ENCODE data around the gene MARK3. TPM values are rescaled to one million over a fixed set of nuclear protein-coding genes. Genes with fewer than 3 reads are reported as not detected.
A peak's percentile ranks its signal among the peaks of the same experiment; 100 is the strongest.

MARK3 gene
- total RNA-seq, 1 experiment from 2014 or later = 83.9 TPM

GRCh38 chr14:103545915-103546651, 160.9 kb downstream of the MARK3 start:
- H3K27ac ChIP-seq = no peak overlapping the region
- peaks cover 55% of the 10 kb centered on the region for H3K4me1 ChIP-seq
- H3K4me3 ChIP-seq = no peak overlapping the region
- no peak for DNase-seq
- no peaks in the 10 kb centered on the region for H3K27me3 ChIP-seq
- H3K9me3 ChIP-seq (replicated peaks) = no peaks in the 10 kb centered on the region
- H3K36me3 ChIP-seq = no peaks in the 10 kb centered on the region

DNA sequence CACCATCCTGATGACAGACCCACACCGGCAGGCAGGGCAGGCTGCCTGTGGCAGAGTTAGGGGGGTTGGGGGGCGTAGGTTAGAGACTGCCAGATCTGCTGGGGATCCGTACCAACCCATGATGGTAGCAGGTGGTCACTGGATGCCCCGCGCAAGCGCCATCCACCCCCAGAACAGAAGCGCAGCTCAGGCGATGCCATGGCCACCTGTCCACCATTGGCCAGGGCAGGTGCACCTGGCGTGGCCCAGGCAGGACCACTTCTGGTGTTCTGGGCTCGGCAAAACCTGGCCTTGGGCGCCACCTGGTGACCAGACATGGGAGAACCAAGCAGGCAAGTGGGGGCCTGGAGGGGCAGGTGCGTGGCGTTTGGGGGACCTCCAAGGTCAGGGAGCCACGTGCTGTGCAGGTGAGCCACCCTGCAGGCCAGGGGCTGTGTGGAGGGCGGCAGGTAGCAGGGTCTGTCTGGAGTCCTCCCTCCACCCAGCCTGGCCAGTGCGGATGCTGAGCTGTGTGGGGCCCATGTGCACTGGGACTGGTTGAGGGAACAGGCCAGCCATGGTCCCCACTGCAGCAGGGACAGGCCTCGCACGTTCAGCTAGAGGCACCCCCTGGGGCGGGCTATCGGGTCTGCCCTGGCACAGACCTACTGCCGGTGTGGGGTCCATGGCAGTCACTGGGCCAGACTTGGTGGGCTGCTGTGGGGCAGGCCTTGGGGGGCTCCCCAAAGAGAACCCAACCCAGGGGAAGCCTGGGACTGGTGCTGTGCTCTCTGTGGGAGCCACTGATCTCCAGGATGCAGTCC, 161.6 kb downstream of the MARK3 start:
- no peaks in the 10 kb centered on the region for H3K27me3 ChIP-seq
- peaks cover 47% of the 10 kb centered on the region for H3K4me1 ChIP-seq
- H3K27ac ChIP-seq = no peak overlapping the region
- H3K9me3 ChIP-seq (replicated peaks) = no peaks in the 10 kb centered on the region
- no peak overlapping the region for H3K4me3 ChIP-seq
- H3K36me3 ChIP-seq = no peaks in the 10 kb centered on the region
- peak; percentile 68 to 82 for DNase-seq

- no peak for DNase-seq
- Histone ChIP-seq H3K27ac (no peak overlapping the region), H3K27me3 (no peaks in the 10 kb centered on the region), H3K4me1 (peaks cover 41% of the 10 kb centered on the region), H3K4me3 (no peak overlapping the region), H3K36me3 (no peaks in the 10 kb centered on the region), H3K9me3 (replicated peaks) (no peaks in the 10 kb centered on the region)
Measured at GRCh38 chr14:103547455-103547940, 162.3 kb downstream of the MARK3 start.

DNA sequence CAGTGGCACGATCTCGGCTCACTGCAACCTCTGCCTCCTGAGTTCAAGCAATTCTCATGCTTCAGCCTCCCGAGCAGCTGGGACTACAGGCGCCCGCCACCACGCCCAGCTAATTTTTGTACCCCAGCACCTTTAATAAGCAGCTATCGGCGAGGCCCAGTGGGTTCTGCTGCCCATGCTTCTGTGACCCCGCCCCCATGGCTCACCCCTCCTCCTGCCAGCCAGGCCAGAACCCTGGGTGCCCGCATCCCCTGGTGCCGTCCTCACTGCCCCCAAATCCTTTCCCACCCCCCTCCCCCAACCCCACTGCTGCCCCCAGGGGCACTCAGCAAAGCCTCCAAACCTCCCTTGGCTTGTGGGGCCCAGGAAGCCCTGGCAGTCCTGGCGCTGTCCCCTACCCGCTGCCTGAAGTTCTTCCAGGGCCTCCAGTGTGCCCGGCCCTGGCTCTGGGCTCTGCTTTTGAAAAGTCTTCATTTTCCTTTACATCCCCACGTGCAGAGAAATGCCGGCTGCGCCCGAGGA, 162.8 kb downstream of the MARK3 start:
- DNase-seq = no peak
- Histone ChIP-seq H3K27me3 (no peaks in the 10 kb centered on the region), H3K36me3 (no peaks in the 10 kb centered on the region), H3K27ac (no peak overlapping the region), H3K4me3 (no peak overlapping the region), H3K9me3 (replicated peaks) (no peaks in the 10 kb centered on the region), H3K4me1 (peaks cover 39% of the 10 kb centered on the region)

- Histone ChIP-seq H3K36me3 (no peaks in the 10 kb centered on the region), H3K27ac (no peak overlapping the region), H3K4me1 (peaks cover 32% of the 10 kb centered on the region), H3K9me3 (replicated peaks) (no peaks in the 10 kb centered on the region), H3K27me3 (no peaks in the 10 kb centered on the region), H3K4me3 (no peak overlapping the region)
- no peak for DNase-seq
Measured at GRCh38 chr14:103548463-103549351, 163.5 kb downstream of the MARK3 start.

- DNase-seq = peak; percentile 92 to 93
- H3K4me1 ChIP-seq = peaks cover 23% of the 10 kb centered on the region
- no peak overlapping the region for H3K4me3 ChIP-seq
- H3K9me3 ChIP-seq (replicated peaks) = no peaks in the 10 kb centered on the region
- H3K27me3 ChIP-seq = no peaks in the 10 kb centered on the region
- H3K36me3 ChIP-seq = no peaks in the 10 kb centered on the region
- peak overlapping the region; percentile 36 for H3K27ac ChIP-seq
Measured at GRCh38 chr14:103549361-103550311, 164.4 kb downstream of the MARK3 start.

GRCh38 chr14:103550451-103551337, 165.5 kb downstream of the MARK3 start:
- H3K27ac ChIP-seq = peak overlapping the region; percentile 6; the same call in 1 of the 2 replicates

DNA sequence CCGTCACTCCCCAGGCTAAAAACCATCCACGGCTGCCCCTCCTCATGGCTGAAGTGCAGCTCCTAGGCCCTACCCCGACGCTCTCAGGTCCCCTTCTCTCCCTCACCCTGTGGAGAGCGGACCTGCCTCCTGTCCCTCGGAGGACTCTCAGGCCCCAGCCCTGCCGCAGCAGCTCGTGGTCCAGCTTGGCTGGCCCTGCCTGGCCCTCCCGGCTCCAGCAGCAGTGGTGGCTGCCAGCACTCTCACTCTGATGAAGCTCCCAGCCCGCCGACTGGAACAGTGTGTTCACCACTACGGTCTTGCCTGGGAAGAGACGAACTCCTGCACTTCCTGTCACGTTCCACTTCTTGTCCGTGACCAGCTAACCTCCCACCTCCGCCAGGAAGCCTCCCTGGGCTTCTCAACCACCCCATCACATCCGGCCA, 166.1 kb downstream of the MARK3 start:
- no peak for DNase-seq
- H3K36me3 ChIP-seq = no peaks in the 10 kb centered on the region

More at GRCh38 chr14:103550451-103551337, 165.5 kb downstream of the MARK3 start:
- DNase-seq = no peak
- Histone ChIP-seq H3K36me3 (no peaks in the 10 kb centered on the region), H3K27me3 (no peaks in the 10 kb centered on the region), H3K9me3 (replicated peaks) (no peaks in the 10 kb centered on the region), H3K4me1 (peaks cover 19% of the 10 kb centered on the region), H3K4me3 (no peak overlapping the region)

DNA sequence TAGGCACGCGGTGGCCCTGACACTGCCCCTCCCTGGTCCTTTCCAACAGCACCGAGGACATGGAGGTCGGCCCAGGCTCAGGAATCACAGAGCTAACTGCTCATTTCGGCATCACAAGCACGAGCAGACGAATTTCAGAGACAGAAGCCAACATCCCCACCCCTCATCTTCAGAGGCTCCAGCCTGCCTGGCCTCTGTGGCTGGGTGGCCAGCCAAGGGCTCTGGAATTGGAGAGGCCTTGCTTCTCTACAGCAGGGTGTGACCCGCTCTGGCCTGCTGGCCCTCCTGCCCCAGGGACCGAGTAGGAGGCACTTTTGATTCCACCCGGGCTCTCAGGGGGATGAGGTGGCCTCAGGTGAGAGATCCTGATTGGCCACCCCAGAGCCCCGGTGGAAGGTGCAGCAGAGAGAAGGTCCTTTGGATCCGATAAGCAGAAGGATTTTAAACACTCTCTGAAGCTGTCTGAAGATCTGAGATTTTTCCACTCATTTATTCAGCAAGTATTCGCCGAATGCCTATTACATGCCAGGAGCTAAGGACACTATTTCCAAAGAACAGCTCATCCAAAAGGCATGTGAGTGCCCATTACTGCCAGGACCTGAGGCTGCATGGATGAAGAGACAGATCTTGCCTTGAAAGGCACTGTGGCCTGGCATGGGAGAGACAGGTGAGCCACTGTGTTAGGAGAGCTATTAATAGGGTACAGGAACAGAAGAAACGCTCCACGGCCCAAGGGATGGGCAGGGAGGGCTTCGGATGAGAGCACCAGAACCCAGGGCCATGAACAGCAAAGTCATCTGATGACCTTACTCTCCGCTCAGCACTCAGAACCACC, 167.0 kb downstream of the MARK3 start:
- Histone ChIP-seq H3K9me3 (replicated peaks) (no peaks in the 10 kb centered on the region), H3K4me3 (no peak overlapping the region), H3K36me3 (peaks cover 3% of the 10 kb centered on the region; the same call in 1 of the 2 replicates), H3K27ac (no peak overlapping the region), H3K27me3 (no peaks in the 10 kb centered on the region), H3K4me1 (peaks cover 19% of the 10 kb centered on the region)
- no peak for DNase-seq

More for the DNA sequence above, 166.1 kb downstream of the MARK3 start:
- Histone ChIP-seq H3K4me3 (no peak overlapping the region), H3K27me3 (no peaks in the 10 kb centered on the region), H3K9me3 (replicated peaks) (no peaks in the 10 kb centered on the region), H3K27ac (no peak overlapping the region), H3K4me1 (peaks cover 19% of the 10 kb centered on the region)

DNA sequence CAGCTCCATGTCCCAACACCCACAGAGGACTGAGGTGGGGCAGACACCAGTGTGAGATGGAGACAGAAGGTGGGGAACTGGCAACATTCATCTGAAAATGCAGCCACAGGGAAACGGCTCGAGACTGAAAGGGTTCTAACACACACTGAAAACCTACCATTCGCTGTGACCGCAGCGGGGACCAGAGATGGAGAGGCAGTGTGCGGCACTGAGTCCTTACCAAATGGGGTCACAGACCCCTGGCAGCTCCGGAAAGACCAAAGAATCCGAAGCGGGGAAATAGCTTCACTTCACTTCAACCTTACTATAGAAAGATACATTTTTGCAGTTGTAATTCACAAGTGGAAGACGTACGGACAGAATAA, 167.6 kb downstream of the MARK3 start:
- no peak overlapping the region for H3K27ac ChIP-seq
- no peak for DNase-seq
- H3K27me3 ChIP-seq = no peaks in the 10 kb centered on the region
- peaks cover 20% of the 10 kb centered on the region for H3K4me1 ChIP-seq
- H3K9me3 ChIP-seq (replicated peaks) = no peaks in the 10 kb centered on the region
- no peak overlapping the region for H3K4me3 ChIP-seq
- H3K36me3 ChIP-seq = peaks cover 9% of the 10 kb centered on the region; the same call in 1 of the 2 replicates
